ENCODE results near the gene NDUFAF3. TPM values are rescaled to one million over a fixed set of nuclear protein-coding genes. Genes with fewer than 3 reads are reported as not detected.

Gene NDUFAF3
- polyA plus RNA-seq (2012; ENCODE audit: low read depth, missing spikeins) = 105 TPM

GRCh38 chr3:49021813-49022687 lies at the start of gene NDUFAF3:
NDUFAF3 (plus strand) TSS chr3:49022121; CDS start chr3:49022145, 24 bp downstream.
- DNase-seq (ENCODE audit: insufficient read length, low spot score) = peak; percentile 88
- TF ChIP-seq TAF1 (IDR thresholded peaks at IDR 0.05; ENCODE audit: low read depth, low read length) (peak; percentile 86), SPI1 (IDR thresholded peaks at IDR 0.05; ENCODE audit: low read depth, low read length) (no peak), POU2F2 (IDR thresholded peaks at IDR 0.05; ENCODE audit: low read depth, low read length) (peak; percentile 58; the same call in 1 of the 2 replicates), POLR2A (IDR thresholded peaks at IDR 0.05; ENCODE audit: low read depth, low read length) (peak; percentile 95), PAX5 (IDR thresholded peaks at IDR 0.05; ENCODE audit: insufficient read depth, low read length, severe bottlenecking) (peak; percentile 35), POLR2AphosphoS5 (IDR thresholded peaks at IDR 0.05; ENCODE audit: low read depth, low read length) (peak; percentile 94)
- FAIRE-seq = peak; percentile 98

GRCh38 chr3:48974076-48974864 lies 47.7 kb upstream of the NDUFAF3 start:
- DNase-seq (ENCODE audit: insufficient read length, low spot score) (no peak), FAIRE-seq (no peak)
- TF ChIP-seq POU2F2 (IDR thresholded peaks at IDR 0.05; ENCODE audit: low read depth, low read length) (no peak), SPI1 (IDR thresholded peaks at IDR 0.05; ENCODE audit: low read depth, low read length) (no peak), TAF1 (IDR thresholded peaks at IDR 0.05; ENCODE audit: low read depth, low read length) (no peak), POLR2AphosphoS5 (IDR thresholded peaks at IDR 0.05; ENCODE audit: low read depth, low read length) (no peak), PAX5 (IDR thresholded peaks at IDR 0.05; ENCODE audit: insufficient read depth, low read length, severe bottlenecking) (no peak), POLR2A (IDR thresholded peaks at IDR 0.05; ENCODE audit: low read depth, low read length) (no peak)

- no peak for DNase-seq (ENCODE audit: insufficient read length, low spot score)
- TF ChIP-seq POLR2A (IDR thresholded peaks at IDR 0.05; ENCODE audit: low read depth, low read length) (no peak), POLR2AphosphoS5 (IDR thresholded peaks at IDR 0.05; ENCODE audit: low read depth, low read length) (no peak), POU2F2 (IDR thresholded peaks at IDR 0.05; ENCODE audit: low read depth, low read length) (no peak), TAF1 (IDR thresholded peaks at IDR 0.05; ENCODE audit: low read depth, low read length) (no peak), SPI1 (IDR thresholded peaks at IDR 0.05; ENCODE audit: low read depth, low read length) (no peak), PAX5 (IDR thresholded peaks at IDR 0.05; ENCODE audit: insufficient read depth, low read length, severe bottlenecking) (no peak)
- FAIRE-seq = no peak
Observed at GRCh38 chr3:48979451-48979850, 42.5 kb upstream of the NDUFAF3 start.

GRCh38 chr3:48980295-48980694 lies 41.6 kb upstream of the NDUFAF3 start:
- DNase-seq (ENCODE audit: insufficient read length, low spot score) (no peak), FAIRE-seq (no peak)
- no peak for TF ChIP-seq SPI1 (IDR thresholded peaks at IDR 0.05; ENCODE audit: low read depth, low read length)
- no peak for TF ChIP-seq POU2F2 (IDR thresholded peaks at IDR 0.05; ENCODE audit: low read depth, low read length)
- TF ChIP-seq PAX5 (IDR thresholded peaks at IDR 0.05; ENCODE audit: insufficient read depth, low read length, severe bottlenecking) = no peak
- no peak for TF ChIP-seq POLR2AphosphoS5 (IDR thresholded peaks at IDR 0.05; ENCODE audit: low read depth, low read length)
- no peak for TF ChIP-seq TAF1 (IDR thresholded peaks at IDR 0.05; ENCODE audit: low read depth, low read length)
- TF ChIP-seq POLR2A (IDR thresholded peaks at IDR 0.05; ENCODE audit: low read depth, low read length) = no peak

GRCh38 chr3:48982016-48982415 lies 39.9 kb upstream of the NDUFAF3 start:
- DNase-seq (ENCODE audit: insufficient read length, low spot score) (no peak), FAIRE-seq (no peak)
- TF ChIP-seq PAX5 (IDR thresholded peaks at IDR 0.05; ENCODE audit: insufficient read depth, low read length, severe bottlenecking) (no peak), POLR2A (IDR thresholded peaks at IDR 0.05; ENCODE audit: low read depth, low read length) (no peak), TAF1 (IDR thresholded peaks at IDR 0.05; ENCODE audit: low read depth, low read length) (no peak), SPI1 (IDR thresholded peaks at IDR 0.05; ENCODE audit: low read depth, low read length) (no peak), POU2F2 (IDR thresholded peaks at IDR 0.05; ENCODE audit: low read depth, low read length) (no peak), POLR2AphosphoS5 (IDR thresholded peaks at IDR 0.05; ENCODE audit: low read depth, low read length) (no peak)

GRCh38 chr3:48982686-48983085 lies 39.2 kb upstream of the NDUFAF3 start:
- TF ChIP-seq POLR2AphosphoS5 (IDR thresholded peaks at IDR 0.05; ENCODE audit: low read depth, low read length) (no peak), POU2F2 (IDR thresholded peaks at IDR 0.05; ENCODE audit: low read depth, low read length) (no peak), PAX5 (IDR thresholded peaks at IDR 0.05; ENCODE audit: insufficient read depth, low read length, severe bottlenecking) (no peak), SPI1 (IDR thresholded peaks at IDR 0.05; ENCODE audit: low read depth, low read length) (no peak), TAF1 (IDR thresholded peaks at IDR 0.05; ENCODE audit: low read depth, low read length) (no peak), POLR2A (IDR thresholded peaks at IDR 0.05; ENCODE audit: low read depth, low read length) (no peak)
- no peak for DNase-seq (ENCODE audit: insufficient read length, low spot score)
- no peak for FAIRE-seq

GRCh38 chr3:48983096-48983495 lies 38.8 kb upstream of the NDUFAF3 start:
- no peak for DNase-seq (ENCODE audit: insufficient read length, low spot score)
- FAIRE-seq = no peak
- no peak for TF ChIP-seq TAF1 (IDR thresholded peaks at IDR 0.05; ENCODE audit: low read depth, low read length)
- no peak for TF ChIP-seq SPI1 (IDR thresholded peaks at IDR 0.05; ENCODE audit: low read depth, low read length)
- no peak for TF ChIP-seq POLR2A (IDR thresholded peaks at IDR 0.05; ENCODE audit: low read depth, low read length)
- no peak for TF ChIP-seq POU2F2 (IDR thresholded peaks at IDR 0.05; ENCODE audit: low read depth, low read length)
- TF ChIP-seq PAX5 (IDR thresholded peaks at IDR 0.05; ENCODE audit: insufficient read depth, low read length, severe bottlenecking) = no peak
- TF ChIP-seq POLR2AphosphoS5 (IDR thresholded peaks at IDR 0.05; ENCODE audit: low read depth, low read length) = no peak

- DNase-seq (ENCODE audit: insufficient read length, low spot score) = no peak
- no peak for FAIRE-seq
- TF ChIP-seq POLR2A (IDR thresholded peaks at IDR 0.05; ENCODE audit: low read depth, low read length) (no peak), TAF1 (IDR thresholded peaks at IDR 0.05; ENCODE audit: low read depth, low read length) (no peak), PAX5 (IDR thresholded peaks at IDR 0.05; ENCODE audit: insufficient read depth, low read length, severe bottlenecking) (no peak)
Observed at GRCh38 chr3:48984663-48985062, 37.3 kb upstream of the NDUFAF3 start.

- TF ChIP-seq POU2F2 (IDR thresholded peaks at IDR 0.05; ENCODE audit: low read depth, low read length) (no peak), POLR2A (IDR thresholded peaks at IDR 0.05; ENCODE audit: low read depth, low read length) (no peak), PAX5 (IDR thresholded peaks at IDR 0.05; ENCODE audit: insufficient read depth, low read length, severe bottlenecking) (no peak), SPI1 (IDR thresholded peaks at IDR 0.05; ENCODE audit: low read depth, low read length) (no peak), POLR2AphosphoS5 (IDR thresholded peaks at IDR 0.05; ENCODE audit: low read depth, low read length) (no peak), TAF1 (IDR thresholded peaks at IDR 0.05; ENCODE audit: low read depth, low read length) (no peak)
- DNase-seq (ENCODE audit: insufficient read length, low spot score) (no peak), FAIRE-seq (no peak)
Observed at GRCh38 chr3:48985831-48986376, 36.0 kb upstream of the NDUFAF3 start.
